ENCODE data around the gene GBE1.
"Not testable (repeated sequence)": the region's sequence is repeated elsewhere in the genome, so short reads cannot be mapped to it uniquely, and the experiment has no call there.

The GBE1 gene

DNA sequence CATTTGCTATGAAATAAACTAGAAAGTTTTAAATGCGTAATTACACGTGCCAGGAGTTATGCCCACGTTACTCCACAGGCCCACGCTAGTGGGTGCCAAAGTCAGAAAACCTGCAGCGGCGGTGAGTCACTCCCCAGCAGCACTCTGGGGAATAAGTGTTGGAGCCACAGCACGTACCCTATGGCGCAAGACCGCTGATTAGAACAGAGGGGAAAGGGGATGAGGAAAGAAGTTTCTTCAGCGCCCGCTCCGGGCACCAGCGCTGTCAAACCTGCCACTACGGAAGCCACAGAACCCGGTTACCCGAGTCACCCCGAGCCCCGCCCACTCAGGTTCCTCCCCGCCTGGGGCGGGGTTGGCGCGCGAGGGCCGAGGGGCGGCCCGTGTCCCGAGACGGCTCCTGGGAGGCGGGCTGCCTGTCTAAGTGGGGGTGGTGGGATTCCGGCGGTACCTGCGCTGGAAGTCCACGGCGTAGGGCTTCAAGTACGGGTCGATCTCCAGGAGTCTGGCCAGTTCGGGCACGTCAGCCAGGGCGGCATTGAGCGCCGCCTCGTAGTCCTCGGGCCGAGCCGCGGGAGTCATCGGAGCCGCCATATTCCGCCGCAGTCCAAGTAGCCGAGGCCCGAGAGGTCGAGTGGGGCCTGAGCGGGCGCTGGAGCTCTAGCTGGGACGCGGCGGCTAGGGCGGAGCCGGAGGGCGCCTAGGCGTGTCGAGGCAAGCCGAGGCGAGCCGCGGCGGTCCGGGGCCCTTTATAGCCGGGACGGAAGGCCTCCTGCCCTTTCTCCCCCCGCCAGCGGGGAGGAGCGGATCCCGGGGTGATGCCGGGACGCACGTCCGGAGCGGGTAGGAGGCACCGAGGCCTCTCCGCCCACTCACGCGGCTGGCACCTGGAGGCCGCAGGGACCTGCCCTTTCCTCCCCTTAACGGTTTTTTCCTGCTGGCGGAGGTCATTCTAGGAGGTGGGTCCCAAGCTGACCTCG lies at the start of gene GBE1:
Gene GBE1, minus strand, starts transcription at position 722 of the 980 bp plus-strand sequence. Its CDS starts 128 bp downstream, at position 594.
- DNase-seq = peak; percentile 91

DNA sequence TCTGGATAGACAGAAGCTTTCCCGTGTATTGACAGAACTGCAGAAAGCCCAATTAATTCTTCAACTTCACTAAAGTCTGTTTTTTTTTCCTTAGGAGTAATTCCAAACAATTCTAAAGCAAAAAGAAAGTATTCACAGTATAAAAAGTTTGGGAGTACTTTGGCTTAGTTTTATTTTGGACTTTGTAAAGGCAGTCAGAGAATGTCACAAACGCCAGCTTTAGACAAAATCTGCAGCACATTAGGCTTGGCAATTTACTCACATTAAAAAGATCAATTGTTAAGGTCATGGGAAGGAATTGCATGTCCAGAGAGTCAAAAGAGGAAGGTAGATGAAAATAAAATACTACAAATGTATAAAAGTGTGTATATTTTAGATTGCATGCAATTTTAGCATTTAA lies 47.5 kb upstream of the GBE1 start:
- no peak for DNase-seq

DNA sequence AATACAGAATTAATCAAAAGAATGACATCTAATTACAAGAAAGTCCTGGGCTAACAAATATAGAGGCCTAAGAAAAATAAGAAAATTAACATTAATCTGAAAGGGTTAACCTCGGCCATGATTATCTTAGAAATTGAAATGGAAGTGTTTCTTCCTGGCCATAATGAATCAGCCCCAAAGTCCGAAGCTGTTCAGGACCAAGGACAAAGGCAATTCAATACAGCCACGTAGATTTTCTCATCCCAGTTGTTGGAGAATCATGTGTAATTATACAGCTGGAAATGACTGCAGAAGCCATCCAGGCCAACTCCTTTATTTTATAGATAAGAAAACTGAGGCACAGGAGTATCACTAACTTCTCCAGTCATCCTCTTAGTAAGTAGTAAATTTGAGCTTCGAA lies 38.0 kb upstream of the GBE1 start:
- no peak for DNase-seq

DNA sequence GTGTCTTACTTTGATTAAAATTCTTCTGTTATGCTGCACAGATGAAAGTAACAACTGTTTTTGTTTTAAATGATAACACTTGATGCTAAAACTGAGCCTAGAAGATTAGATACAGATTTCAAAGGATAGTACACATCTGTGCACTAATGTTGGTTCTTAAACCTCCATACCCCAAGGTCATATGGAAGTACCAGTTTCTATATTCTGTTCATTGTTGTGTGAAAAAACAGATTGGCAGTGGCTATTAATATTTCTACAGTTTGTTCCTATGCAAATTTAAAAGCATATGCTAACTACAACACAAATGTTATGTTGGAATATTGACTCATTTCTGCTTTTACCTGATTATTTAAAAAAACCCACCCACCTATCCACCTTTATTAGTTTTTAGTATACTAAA lies 32.0 kb upstream of the GBE1 start:
- DNase-seq = no peak

DNA sequence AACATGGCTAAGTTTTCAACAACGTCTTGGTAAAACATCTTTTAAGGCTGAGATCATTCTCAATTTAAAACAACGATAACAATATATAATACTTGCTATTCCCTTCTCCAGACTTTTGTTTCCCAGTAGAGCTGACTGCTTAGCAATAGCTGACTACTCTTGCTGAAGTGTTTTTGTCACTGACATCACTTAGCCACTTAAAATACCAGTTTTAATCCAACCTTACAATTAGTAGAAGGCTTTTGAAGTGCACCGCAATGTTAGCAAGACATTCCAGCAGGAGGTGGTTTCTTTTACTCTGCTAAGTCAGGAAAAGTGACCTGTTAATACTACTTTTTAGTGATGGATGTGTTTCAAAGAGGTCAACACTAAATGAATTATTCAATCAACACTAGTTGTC lies 28.7 kb upstream of the GBE1 start:
- DNase-seq = no peak

DNA sequence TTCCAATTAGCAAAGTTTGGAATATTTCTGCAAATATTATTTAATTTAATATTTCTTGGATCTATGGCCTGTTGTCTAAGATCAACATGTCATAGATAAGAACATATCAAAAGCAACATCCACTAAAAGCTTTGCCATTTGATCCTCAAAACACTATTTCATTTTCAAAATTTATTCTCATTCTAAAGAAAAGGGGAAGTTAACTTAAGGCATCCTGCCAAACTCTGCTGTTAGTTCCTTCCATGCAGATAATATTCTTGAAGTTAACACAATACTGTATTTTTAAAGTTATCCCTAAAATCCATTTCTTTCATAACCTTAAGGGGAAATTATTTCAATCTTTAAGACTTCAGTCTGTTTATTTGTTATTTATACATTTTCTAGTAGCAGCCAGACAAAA lies 28.2 kb upstream of the GBE1 start:
- no peak for DNase-seq

DNA sequence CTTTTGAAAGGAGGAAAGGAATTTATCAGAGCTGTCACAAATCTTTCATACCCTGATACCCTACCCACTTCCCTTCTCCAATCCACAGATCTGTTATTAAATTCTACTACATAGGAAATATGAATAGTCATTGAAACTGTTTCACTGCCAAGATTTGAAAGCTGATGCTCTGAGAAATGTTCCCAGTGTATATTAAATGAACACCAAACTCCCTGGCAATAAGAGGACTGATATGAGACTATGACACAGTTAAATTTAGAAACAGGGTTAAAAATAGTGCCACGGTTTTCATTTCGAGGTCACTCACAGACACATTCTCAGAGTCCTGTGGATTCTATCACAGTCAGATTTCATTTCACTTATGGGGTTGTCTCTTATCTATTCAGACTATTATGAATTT lies 27.2 kb upstream of the GBE1 start:
- DNase-seq = no peak

DNA sequence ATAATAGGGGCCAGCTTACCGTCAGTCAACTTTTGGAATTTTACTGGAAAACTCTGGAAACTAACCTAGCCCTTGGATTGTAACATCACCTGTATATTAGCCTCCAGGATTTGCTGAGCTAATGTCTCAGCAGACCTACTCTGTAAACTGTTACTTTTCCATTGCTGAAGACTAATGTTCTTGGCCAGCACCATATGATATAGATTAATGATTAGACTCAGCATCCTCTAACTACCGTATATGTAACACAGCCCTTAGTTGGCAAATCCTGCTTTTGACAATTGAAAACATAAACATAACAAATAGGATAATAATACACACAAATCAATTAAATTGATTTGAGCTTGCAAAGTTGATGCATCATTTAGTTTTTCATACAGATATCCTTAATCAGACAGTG lies 26.6 kb upstream of the GBE1 start:
- DNase-seq = no peak

DNA sequence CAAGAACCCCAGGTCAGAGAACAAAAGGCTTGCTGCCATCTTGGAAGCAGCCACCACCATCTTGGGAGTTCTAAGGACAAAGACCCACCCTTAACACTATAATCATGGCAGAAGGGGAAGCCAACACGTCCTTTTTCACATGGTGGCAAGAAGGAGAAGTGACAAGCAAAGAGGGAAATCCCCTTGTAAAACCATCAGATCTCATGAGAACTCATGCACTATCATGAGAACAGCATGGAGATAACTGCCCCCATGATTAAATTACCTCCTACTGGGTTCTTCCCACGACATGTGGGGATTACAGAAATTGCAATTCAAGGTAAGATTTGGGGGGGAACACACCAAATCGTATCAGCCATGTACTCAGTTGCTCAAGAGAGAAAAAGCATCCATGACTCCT lies 21.1 kb upstream of the GBE1 start:
- DNase-seq = no peak

DNA sequence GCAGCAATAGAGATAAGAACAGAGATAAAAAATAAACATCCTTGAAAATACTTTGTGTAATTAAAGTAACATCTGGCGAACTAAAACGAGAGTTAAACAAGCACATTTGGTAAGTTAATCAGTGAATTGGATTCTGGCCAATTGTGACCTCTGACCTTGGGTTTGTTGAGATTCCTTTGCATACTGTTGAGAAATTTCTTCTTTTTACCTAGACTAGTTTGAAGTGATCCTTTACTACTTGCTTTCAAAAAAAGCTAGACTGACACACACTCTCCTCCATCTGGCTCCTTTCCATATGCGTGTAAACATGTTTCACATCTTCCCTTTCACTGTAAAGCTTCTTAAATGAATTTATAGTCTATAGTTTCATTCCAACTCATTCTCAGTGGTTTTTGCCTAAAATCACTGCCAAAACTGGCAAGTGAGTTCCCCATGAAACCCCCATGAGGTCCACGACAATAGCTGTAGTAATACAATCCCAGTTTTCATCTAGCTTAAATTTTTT lies 17.3 kb upstream of the GBE1 start:
- DNase-seq = no peak

DNA sequence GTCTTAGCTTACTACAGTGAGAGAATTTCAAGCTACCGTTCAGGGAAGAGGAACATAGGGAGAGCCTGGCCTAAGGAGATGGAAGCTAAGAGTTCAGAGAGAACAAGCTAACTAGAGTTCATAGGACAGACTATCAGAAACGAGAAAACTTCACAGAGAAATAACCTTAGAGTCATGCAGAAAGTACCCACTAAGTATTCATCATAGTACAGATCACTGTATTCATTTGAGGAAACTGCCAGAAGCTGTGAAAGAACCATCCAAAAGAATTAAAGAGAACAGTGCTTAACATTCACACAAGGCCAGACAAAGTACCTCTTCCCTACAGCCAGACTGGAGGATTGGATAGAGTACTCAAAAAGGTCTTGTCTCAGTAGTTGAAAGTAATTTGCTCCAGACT lies 15.2 kb upstream of the GBE1 start:
- no peak for DNase-seq

DNA sequence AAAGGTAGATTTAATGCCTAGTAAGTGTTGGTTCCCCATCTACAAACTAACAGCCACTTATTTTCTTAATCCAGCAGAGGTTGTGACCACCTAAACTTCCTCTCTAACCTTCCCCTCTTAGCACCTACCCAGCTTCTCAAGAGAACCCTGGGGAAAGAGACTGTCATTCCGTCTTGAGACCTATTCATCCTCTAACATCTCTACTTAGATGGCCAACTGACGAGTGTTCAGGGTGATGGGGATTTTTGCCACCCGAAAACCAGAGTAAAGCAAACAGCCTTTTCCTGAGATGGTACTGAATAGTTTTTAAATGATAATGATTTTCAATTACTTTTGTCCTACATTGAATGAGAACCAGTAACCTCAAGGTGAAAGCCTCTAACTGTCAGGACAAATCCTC lies 9.3 kb upstream of the GBE1 start:
- no peak for DNase-seq

DNA sequence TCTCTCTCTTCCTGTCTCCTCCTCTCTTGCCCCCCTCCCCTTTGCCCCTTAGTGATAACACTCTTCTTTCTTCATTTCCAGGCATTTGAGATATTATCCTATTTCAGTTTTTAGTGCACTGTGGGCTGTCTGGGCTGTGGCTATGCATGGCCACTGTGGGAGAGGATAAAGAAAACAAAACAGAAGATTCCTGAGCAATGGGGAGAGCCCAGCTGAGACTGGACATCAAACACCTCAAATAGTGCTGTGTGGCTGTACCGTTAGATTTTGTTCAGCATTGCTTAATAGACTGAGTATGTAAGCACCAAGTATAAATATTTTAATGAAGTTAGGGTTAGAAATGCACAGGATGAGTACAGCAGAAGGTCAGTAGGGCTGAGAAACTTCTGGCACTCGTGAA lies 7.9 kb upstream of the GBE1 start:
- no peak for DNase-seq

DNA sequence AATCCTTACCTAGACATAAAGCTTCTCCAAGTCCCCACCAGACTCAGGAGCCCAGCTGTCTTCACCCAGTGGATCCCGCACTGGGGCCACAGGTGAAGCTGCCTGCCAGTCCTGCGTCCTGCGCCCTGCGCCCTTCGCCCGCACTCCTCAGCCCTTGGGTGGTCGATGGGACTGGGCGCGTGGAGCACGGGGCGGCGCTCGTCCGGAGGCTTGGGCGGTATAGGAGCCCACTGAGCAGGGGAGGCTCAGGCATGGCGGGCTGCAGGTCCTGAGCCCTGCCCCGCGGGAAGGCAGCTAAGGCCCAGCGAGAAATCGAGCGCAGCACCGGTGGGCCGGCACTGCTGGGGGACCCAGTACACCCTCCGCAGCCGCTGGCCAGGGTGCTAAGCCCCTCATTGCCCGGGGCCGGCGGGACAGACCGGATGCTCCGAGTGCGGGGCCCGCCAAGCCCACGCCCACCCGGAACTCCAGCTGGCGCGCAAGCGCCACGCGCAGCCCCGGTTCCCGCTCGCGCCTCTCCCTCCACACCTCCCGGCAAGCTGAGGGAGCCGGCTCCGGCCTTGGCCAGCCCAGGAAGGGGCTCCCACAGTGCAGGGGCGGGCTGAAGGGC lies 5.9 kb upstream of the GBE1 start:
- DNase-seq = not testable (repeated sequence)

DNA sequence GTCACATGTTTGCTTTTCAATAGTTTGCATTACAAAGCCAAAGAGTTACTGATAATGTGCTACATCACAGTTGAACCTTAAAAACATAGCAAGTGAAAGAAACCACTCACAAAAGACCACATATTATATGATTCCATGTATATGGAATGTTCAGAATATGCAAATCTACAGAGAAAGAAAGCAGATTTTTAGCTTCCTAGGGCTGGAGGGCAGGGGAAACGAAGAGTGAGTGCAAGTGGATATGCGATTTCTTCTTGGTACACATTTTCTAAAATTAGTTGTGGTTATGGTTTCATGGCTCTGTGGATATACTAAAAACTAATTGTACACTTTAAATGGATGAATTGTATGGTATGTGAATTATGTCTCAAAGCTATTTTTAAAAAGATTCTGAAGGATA lies 4.0 kb upstream of the GBE1 start:
- no peak for DNase-seq

DNA sequence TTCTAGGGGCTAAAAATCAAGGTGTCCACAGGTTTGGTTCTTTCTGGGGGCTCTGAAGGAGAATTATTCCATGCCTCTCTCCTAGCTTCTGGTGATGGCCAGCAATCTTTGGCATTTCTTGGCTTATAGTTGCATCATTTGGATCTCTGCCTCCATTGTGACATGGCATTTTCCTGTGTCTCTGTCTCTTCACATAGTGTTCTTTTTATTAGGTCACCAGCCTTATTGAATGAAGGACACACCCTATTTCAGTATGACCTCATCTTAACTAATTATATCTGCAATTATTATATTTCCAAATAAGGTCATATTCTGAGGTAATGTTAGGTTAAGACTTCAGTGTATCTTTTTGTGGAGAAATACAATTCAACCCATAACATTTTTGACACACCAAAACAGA lies 3.2 kb upstream of the GBE1 start:
- no peak for DNase-seq

DNA sequence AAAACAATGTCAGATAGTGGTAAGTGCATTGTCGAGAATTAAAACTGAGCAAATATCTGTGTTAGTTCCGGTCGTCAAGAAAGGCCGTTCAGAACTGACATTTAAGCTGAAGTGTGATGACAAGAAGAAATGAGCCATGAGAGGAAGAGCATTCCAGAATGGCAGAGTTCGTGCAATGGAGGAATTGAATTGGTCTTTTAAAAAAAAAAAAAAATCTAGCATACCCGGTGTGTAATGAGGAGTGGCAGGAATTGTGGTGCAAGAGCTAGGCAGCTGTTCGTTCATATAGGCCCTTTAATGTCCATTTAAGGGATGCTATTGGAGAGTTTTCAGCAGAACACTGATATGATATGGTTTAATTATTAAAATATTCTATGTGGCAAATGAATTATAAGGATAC lies 2.6 kb upstream of the GBE1 start:
- DNase-seq = no peak

DNA sequence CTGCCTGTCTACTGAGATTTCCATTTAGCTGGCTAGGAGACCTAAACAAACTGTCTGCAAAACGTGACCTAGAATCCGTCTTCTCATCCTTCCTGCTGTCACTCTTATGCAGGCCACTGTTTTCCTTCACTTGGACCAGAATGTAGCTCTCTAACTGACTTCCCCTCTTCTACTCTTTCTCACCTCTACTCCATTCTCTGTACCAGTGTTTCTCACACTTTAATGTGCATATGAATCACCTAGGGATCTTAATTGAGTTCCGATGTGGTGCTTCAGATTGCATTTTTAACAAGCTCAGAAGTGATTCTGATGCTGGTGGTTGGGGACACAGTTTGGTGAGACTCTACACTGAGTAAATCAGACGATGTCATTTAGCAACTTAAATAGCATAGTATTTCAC lies 1.6 kb upstream of the GBE1 start:
- DNase-seq = no peak

DNA sequence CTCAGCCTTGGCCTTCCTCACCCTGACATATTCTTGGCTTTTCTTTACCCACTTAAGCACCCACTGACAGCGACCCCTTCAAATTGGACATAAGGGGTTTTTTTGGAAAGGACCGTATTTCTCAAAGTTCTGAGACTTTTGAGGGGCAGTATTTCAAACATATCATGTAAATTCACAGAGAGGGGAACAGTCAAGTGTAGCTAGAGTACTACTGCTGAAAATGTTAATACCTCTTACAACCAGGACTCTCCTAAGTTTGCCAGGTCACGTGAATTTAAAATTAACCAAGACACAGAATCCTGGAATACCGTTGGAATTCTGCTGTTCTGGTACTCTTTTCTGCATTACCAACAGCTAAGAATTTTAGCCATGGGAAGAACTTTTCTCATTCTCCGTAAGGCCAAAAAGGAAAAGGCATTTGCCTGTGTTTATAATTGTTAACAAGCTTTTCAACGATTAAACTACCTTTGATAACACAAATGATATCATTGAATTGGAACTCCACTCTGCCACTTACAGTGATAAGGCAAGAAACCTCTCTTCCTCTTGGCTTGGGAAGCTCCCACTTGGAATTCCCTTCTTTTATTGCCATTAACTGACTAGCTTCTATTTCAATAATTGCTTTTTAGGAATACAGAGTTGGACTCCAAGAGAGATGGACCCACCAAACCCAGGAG lies 597 bp upstream of the GBE1 start:
- DNase-seq = no peak

DNA sequence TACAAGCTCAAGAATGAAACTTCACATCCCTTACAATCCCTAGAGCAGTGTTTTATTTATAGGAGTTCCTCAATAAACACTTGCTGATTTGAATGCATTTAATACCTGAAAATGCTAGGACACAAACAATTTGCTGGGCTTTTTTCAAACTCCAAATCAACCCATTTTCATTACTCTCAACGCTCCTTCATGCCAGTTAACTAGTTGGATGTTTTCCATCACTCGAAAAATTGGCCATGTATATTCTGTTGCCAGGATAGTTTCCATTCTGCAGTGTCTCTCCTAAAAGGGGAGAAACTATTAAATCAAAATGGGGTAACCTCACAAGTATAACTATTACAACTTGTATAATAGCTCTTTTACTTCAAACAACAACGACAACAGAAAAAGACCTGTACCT lies 1.2 kb downstream of the GBE1 start:
- no peak for DNase-seq

DNA sequence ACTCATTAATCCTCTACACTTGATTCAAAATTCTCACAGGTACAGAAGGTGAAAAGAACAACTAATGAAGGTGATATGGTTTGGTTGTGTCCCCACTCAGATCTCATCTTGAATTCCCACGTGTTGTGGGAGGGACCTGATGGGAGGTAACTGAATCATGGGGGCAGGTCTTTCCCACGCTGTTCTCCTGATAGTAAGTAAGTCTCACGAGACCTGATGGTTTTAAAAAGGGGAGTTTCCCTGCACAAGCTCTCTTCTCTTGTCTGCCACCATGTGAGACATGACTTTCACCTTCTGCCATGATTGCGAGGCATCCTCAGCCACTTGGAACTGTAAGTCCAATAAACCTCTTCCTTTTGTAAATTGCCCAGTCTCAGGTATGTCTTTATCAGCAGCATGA lies 2.7 kb downstream of the GBE1 start:
- not testable (repeated sequence) for DNase-seq

DNA sequence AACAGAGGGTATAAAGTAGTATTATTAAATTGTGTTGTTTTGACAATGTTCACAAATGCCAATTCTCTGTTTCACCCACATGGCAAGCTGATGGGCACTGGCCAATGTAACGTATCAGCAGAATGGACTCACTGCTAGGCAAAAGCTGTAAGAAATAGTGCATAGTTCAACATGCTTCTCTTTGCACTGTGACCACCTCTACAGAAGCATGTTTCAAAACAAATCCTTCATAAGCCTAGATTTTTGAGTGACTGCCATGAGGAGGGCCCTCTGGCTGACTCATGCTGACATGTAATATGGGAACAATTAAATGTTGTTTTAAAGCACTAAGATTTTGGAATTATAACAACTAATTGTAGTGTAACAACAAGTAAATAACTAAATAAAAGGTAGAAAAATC lies 3.2 kb downstream of the GBE1 start:
- no peak for DNase-seq

DNA sequence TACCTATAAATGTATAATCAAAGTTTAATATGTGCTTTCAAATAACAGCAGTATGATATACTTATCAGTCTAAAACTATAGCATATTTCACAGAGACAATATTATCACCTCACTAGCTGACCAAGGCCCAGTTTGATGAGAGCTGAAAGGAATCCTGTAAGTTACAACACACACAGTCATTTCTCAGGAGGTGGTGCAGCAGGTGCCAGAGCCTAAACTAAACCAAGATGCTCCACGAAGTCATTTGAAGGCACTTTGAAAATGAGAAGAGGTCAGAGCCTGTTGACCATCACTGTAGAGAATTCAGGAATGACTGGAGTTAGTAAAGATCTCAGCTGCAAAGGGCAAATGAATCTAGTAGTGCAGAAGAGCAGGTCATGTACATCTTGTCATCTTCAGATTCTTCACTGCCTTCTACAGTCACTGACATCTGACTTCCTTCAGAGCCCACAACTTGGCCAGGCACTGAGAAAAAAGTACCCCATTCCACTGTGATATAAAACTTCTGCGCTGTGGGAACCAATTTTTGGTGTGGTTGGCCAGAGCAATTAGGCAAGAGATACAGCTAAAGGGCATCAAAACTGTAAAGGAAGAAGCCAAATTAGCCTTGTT lies 7.9 kb downstream of the GBE1 start:
- DNase-seq = no peak

Data from stimulated activated CD4-positive, alpha-beta T cell treated with anti-CD3 and anti-CD28 coated beads, Interleukin-1b, Interleukin-23, amount 100 ng/mL, for 48 hours (primary cell).